Lower lobe of right lung (tissue), 2 donors: ENCODE measurements around the gene AKR7A3. TPM values are rescaled to one million over a fixed set of nuclear protein-coding genes. Genes with fewer than 3 reads are reported as not detected.
"Not testable (repeated sequence)": the region's sequence is repeated elsewhere in the genome, so short reads cannot be mapped to it uniquely, and the experiment has no call there.

Experiments used
- ATAC-seq, 2 donors: fragments of 200-7000 bp; cut with Tn5 transposase; one replicate each; pipeline ENCODE4 v1.9.1; 2020 to 2022; ENCODE audit warnings: mild to moderate bottlenecking in 2 of 2, moderate library complexity in 2 of 2
- DNase-seq: peaks from one replicate; pipeline ENCODE4 v3.0.0-alpha.2; 2020
- H3K27ac ChIP-seq: fragments of 200-600 bp; one replicate; pipeline ENCODE4 v1.8.0; 2022
- H3K27me3 ChIP-seq: fragments of 200-600 bp; one replicate; pipeline ENCODE4 v1.8.0; 2022; ENCODE audit warnings: low read depth
- H3K36me3 ChIP-seq: fragments of 200-600 bp; one replicate; pipeline ENCODE4 v1.8.0; 2022; ENCODE audit warnings: mild to moderate bottlenecking
- H3K4me1 ChIP-seq: fragments of 200-600 bp; one replicate; pipeline ENCODE4 v1.8.0; 2022
- H3K4me3 ChIP-seq: fragments of 200-600 bp; one replicate; pipeline ENCODE4 v1.8.0; 2022; ENCODE audit warnings: mild to moderate bottlenecking
- H3K9me3 ChIP-seq: fragments of 200-600 bp; one replicate; pipeline ENCODE4 v1.8.0; 2022
- intact Hi-C: fragments of 100-400 bp; cut with DNase I; formaldehyde crosslinking; loops from one replicate; pipeline ENCODE4 v1.11.0; 2022
- total RNA-seq: library from RNA; stranded (reverse); fragmentation: NEBNext Ultra II Directional; extraction: Animal tissue kit (Norgen Biotek cat#: 25700); gene quantifications from one replicate; pipeline ENCODE4 v1.2.1, GENCODE V29; 2021
- TF ChIP-seq, protein P1 (sequence below): fragments of 200-600 bp; IDR thresholded peaks from one replicate; pipeline ENCODE4 v1.8.0; 2022; ENCODE audit warnings: antibody characterized with exemption, mild to moderate bottlenecking
- donor health status: DM: no; HTN: yes; CAD: no; lungs with severe emphysema.

Gene AKR7A3
- total RNA-seq, 1 donor from 2014 or later: 0.30 TPM

DNA sequence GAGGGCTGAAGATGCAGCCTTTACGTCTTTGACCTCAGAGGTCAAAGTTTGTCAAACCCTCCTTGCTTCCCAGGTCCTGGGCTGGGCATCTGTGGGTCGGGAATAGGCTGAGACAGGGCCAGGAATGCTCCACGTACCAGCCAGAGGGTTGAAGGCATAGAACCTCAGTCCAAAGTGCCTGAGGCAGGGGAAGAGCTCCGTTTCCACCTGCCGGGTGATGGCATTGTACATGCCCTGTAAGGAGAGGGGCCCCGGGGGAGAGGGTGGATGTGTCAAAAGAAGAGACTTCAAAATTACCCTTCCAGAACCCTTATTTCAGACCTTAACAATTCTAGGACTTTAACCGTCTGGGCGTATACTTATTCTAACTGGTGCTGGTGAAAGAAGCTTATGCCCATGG lies 3.7 kb downstream of the AKR7A3 start:
- Histone ChIP-seq H3K9me3 (no peaks in the 10 kb centered on the region), H3K4me1 (peaks cover 6% of the 10 kb centered on the region), H3K36me3 (no peaks in the 10 kb centered on the region), H3K27ac (no peak overlapping the region), H3K27me3 (no peaks in the 10 kb centered on the region), H3K4me3 (no peak overlapping the region)
- TF ChIP-seq, protein P1, sequence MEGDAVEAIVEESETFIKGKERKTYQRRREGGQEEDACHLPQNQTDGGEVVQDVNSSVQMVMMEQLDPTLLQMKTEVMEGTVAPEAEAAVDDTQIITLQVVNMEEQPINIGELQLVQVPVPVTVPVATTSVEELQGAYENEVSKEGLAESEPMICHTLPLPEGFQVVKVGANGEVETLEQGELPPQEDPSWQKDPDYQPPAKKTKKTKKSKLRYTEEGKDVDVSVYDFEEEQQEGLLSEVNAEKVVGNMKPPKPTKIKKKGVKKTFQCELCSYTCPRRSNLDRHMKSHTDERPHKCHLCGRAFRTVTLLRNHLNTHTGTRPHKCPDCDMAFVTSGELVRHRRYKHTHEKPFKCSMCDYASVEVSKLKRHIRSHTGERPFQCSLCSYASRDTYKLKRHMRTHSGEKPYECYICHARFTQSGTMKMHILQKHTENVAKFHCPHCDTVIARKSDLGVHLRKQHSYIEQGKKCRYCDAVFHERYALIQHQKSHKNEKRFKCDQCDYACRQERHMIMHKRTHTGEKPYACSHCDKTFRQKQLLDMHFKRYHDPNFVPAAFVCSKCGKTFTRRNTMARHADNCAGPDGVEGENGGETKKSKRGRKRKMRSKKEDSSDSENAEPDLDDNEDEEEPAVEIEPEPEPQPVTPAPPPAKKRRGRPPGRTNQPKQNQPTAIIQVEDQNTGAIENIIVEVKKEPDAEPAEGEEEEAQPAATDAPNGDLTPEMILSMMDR: no peak
- no peak for DNase-seq
- intact Hi-C loops: no loop called here
- ATAC-seq: no peak

DNA sequence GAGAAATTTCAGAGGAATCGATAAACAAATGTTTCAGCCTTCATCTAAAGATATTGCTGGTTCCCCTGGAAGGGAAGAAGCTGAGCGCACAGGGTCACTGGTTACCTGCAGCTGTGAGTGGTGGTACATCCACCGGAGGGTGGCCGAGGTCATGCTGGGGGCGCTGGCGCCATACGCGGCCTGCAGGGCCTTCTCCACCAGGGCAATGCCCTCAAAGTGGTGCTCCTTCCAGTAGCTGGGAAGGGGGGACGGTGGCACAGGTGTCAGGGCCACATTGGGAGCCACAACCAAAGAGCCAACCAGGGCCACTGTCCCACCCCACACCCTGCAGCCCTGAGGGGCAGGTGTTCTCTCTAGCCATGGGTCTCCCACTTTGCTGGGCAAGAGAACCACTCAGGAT lies 4.7 kb downstream of the AKR7A3 start:
- Histone ChIP-seq H3K4me1 (peaks cover 1% of the 10 kb centered on the region), H3K27me3 (no peaks in the 10 kb centered on the region), H3K27ac (no peak overlapping the region), H3K36me3 (no peaks in the 10 kb centered on the region), H3K9me3 (no peaks in the 10 kb centered on the region), H3K4me3 (no peak overlapping the region)
- TF ChIP-seq, protein P1: no peak
- intact Hi-C loops: no loop called here
- ATAC-seq (no peak), DNase-seq (no peak)

DNA sequence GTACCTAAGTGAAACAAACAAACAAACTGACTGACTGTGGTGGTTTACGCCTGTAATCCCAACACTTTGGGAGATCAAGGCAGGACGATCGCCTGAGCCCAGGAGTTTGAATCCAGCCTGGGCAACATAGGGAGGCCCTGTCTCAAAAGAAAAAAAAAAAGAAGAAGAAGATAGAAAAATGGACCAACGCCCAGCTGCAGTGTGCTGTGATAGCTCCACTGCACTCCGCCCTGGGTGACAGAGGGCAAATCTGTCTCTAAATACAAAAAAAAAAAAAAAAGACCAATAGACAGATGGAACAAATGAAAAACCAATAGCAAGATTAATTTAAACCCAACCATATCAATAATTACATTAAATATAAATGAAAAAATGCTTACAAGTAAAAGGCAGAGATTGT lies 13.9 kb downstream of the AKR7A3 start:
- TF ChIP-seq, protein P1: no peak
- intact Hi-C loops: no loop called here
- ATAC-seq (no peak), DNase-seq (no peak)
- H3K4me3 ChIP-seq: no peak overlapping the region
- H3K27ac ChIP-seq: no peak overlapping the region
- no peaks in the 10 kb centered on the region for H3K36me3 ChIP-seq
- peaks cover 9% of the 10 kb centered on the region for H3K27me3 ChIP-seq
- H3K4me1 ChIP-seq: no peaks in the 10 kb centered on the region
- peaks cover 12% of the 10 kb centered on the region for H3K9me3 ChIP-seq

DNA sequence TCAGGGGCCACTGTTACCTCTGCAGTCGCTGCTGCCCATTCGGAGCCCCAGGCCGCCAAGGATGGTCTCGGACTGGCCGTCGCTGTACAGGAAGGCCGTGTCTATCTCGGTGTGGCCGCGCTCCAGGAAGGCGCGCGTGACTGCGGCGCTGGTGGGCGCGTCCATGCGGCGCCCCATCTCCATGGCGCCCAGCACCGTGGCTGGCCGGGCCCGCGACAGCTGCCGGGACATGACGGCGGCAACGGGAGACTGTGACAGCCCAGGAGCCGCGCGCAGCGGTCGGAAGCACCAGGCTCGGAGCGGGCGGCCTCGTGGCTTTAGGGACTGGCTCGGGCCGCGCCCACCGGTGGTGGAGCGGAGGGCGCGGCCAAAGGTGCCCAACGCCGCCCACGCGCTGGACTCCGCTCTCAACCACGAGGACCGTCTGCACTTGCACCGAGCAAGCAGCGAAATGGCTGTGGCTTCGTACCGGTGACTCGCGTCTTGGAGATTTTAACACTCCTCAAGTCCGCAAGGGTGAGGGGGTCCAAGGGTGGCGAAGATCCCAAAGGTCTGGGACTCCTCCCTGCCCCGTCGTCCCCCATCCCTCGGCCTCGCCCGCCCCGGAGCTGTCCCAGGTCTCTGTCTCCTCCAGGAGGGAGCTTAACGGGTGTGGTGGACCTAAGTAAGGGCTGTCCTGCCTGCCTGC lies 14.6 kb downstream of the AKR7A3 start:
- H3K27ac ChIP-seq, H3K4me1 ChIP-seq, DNase-seq, H3K36me3 ChIP-seq, intact Hi-C loops, H3K27me3 ChIP-seq: not testable (repeated sequence)
- peak; percentile 64 to 75 for ATAC-seq
- Histone ChIP-seq H3K9me3 (peaks cover 12% of the 10 kb centered on the region), H3K4me3 (peak overlapping the region; percentile 11)

DNA sequence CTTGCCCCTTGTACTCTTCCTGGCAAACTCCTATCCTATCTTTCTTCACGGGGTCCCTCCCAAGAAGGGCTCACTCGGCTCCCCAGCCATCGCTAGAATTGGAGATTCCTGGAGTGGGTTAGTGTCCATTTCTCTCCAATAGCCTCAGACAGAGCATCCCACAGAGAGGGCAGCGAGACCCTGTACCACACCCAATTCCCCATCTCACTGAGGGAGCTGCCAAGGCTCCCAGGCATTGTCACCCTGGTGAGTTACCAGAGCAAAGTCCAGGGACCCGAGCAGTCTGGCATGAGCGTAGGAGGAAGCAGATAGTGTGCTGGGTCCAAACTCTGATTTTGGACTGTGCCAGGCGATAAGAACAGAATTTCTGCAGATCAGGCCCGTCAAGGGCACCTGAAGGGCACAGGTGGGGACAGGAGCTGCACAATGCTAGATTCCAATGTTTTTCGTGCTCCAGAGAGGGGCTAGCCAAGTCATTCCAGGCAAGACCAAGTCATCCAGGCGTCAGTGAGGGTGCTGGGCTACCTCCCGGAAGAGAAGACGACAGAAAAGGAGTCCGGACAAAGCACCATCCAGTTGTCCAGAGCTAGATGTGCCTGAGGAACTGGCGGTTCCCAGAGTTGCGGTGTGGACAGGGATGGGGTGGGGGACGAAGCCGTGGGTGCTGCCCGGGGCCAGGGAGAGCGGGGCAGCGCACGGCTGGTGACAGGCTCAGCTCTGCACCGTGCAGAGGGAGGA lies 15.3 kb downstream of the AKR7A3 start:
- no peak for DNase-seq
- Histone ChIP-seq H3K27ac (no peak overlapping the region), H3K27me3 (peaks cover 9% of the 10 kb centered on the region), H3K4me3 (peak overlapping the region; percentile 11), H3K4me1 (no peaks in the 10 kb centered on the region), H3K9me3 (peaks cover 12% of the 10 kb centered on the region), H3K36me3 (no peaks in the 10 kb centered on the region)
- intact Hi-C loops: no loop called here
- ATAC-seq: peak in 1 of 2 donors; percentile 37
- TF ChIP-seq, protein P1: no peak

DNA sequence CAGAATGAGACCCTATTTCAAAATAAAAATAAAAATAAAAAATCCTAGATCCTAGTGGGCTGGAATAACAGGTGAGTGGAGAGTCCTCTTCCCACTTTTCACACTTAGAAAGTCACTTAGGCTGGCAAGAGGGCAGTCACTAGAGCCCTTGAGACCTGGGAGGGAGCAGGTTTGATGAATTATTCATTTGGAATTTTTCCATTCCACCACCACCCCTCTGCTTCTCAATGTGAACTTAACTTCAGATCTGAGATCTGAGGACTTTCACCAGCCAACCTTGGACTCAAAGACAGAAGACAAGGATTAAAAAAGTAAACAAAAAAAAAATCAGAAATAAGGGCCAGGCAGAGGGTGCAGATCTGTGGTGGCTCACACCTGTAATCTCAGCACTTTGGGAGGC lies 16.5 kb downstream of the AKR7A3 start:
- H3K27ac ChIP-seq: no peak overlapping the region
- intact Hi-C loops: no loop called here
- DNase-seq (no peak), ATAC-seq (no peak)
- H3K4me1 ChIP-seq: no peaks in the 10 kb centered on the region
- H3K4me3 ChIP-seq: no peak overlapping the region
- H3K27me3 ChIP-seq: peaks cover 9% of the 10 kb centered on the region
- H3K36me3 ChIP-seq: no peaks in the 10 kb centered on the region
- H3K9me3 ChIP-seq: peaks cover 6% of the 10 kb centered on the region
- TF ChIP-seq, protein P1: no peak

DNA sequence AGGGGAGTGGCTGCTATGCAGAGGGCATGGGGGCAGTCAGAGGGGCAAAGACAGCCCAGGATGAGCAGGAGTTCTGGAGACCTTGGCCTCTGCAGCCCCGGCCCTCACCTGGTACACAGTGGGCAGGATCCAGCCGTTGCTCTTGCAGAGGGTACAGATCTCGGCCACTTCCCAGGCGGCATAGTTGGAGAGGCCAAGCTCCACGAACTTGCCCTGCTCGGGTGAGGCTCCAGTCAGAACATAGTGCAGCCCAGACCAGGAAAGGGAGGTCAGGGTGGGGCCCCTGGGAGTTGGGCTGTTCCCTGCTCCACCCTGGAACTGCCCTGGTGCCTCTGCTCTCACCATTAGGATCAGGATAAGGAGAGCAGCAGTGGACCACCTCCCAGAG lies 18.2 kb downstream of the AKR7A3 start:
- ATAC-seq: not testable (repeated sequence)

DNA sequence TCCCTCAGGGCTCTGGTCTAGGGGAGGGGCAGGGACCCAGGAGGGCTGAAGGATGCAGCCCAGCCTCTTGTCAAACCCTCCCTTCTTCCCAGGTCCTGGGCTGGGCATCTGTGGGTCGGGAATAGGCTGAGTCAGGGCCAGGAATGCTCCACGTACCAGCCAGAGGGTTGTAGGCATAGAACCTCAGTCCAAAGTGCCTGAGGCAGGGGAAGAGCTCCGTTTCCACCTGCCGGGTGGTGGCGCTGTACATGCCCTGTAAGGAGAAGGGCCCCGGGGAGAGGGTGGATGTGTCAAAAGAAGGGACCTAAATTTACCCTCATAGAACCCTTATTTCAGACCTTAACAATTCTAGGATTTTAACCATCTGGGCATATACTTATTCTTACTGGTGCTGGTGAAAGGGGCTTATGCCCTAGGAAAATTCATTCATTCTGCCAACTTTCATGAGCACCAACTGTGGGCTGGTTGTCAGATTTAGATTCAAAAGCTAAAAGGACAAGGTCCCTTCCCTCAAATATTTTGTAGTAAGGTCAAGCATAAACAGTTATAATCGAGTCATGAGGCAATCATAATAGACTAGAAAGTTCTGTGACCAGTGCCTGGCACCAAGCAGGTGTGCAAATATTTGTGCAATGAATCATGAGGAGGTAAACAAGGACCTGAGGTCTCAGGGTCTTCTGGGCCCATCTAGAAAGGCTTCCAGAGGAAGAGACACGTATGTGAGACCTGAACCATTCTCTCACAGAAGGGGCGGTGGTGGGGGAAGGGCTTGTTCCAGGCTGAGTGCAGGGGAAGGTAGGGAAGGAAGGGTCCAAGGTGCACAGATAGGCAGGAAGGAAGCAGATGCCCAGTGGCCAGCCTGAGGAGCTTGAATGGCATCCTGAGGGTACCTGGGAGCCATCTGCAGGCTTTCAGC lies 18.9 kb downstream of the AKR7A3 start:
- H3K4me1 ChIP-seq, H3K9me3 ChIP-seq, H3K27ac ChIP-seq, intact Hi-C loops, DNase-seq, H3K4me3 ChIP-seq, ATAC-seq, H3K36me3 ChIP-seq, H3K27me3 ChIP-seq: not testable (repeated sequence)

More for the DNA sequence above, 18.2 kb downstream of the AKR7A3 start:
- H3K9me3 ChIP-seq, intact Hi-C loops, H3K27me3 ChIP-seq, H3K27ac ChIP-seq, H3K4me3 ChIP-seq, H3K4me1 ChIP-seq, H3K36me3 ChIP-seq, DNase-seq: not testable (repeated sequence)
